ENCODE measurements around the gene AGAP6.
"Not testable (repeated sequence)": the region's sequence is repeated elsewhere in the genome, so short reads cannot be mapped to it uniquely, and the experiment has no call there.

DNA sequence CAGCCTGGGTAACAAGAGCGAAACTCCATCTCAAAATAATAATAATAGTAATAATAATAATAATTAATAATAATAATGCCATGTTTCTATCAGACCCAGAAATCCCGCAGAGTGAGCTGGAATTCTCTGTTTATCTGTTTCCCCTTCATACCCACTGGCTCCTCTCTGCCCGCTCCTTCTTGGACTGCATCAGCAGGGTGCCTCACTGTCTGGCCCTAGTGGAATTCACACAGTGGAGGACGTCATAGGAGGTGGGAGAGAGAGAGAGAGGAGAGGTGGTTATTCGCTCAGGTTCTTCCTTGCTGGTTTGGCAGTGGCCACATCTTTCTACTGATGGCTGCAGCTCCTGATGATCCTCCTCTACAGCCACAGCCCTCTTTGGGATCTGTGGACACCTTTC lies 28.7 kb downstream of the AGAP6 start:
- not testable (repeated sequence) for TF ChIP-seq POLR2AphosphoS5 (IDR thresholded peaks at IDR 0.05; ENCODE audit: low read depth); CREB1 (CRISPR knock-in tag; IDR thresholded peaks at IDR 0.05; ENCODE audit: low read depth); EZH2 (IDR thresholded peaks at IDR 0.05; ENCODE audit: low read depth, unreplicated experiment); EZH2phosphoT487 (IDR thresholded peaks at IDR 0.05; ENCODE audit: unreplicated experiment); NANOG (IDR thresholded peaks at IDR 0.05; ENCODE audit: borderline replicate concordance); STAT1 (IDR thresholded peaks at IDR 0.05; ENCODE audit: unreplicated experiment); ZNF114 (CRISPR knock-in tag; IDR thresholded peaks at IDR 0.05); JUNB (IDR thresholded peaks at IDR 0.05; ENCODE audit: unreplicated experiment)
- TF ChIP-seq, protein P1, sequence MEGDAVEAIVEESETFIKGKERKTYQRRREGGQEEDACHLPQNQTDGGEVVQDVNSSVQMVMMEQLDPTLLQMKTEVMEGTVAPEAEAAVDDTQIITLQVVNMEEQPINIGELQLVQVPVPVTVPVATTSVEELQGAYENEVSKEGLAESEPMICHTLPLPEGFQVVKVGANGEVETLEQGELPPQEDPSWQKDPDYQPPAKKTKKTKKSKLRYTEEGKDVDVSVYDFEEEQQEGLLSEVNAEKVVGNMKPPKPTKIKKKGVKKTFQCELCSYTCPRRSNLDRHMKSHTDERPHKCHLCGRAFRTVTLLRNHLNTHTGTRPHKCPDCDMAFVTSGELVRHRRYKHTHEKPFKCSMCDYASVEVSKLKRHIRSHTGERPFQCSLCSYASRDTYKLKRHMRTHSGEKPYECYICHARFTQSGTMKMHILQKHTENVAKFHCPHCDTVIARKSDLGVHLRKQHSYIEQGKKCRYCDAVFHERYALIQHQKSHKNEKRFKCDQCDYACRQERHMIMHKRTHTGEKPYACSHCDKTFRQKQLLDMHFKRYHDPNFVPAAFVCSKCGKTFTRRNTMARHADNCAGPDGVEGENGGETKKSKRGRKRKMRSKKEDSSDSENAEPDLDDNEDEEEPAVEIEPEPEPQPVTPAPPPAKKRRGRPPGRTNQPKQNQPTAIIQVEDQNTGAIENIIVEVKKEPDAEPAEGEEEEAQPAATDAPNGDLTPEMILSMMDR (conservative IDR thresholded peaks at IDR 0.05; ENCODE audit: low read depth in 2 of 2) = not testable (repeated sequence)
- TF ChIP-seq, protein P2, sequence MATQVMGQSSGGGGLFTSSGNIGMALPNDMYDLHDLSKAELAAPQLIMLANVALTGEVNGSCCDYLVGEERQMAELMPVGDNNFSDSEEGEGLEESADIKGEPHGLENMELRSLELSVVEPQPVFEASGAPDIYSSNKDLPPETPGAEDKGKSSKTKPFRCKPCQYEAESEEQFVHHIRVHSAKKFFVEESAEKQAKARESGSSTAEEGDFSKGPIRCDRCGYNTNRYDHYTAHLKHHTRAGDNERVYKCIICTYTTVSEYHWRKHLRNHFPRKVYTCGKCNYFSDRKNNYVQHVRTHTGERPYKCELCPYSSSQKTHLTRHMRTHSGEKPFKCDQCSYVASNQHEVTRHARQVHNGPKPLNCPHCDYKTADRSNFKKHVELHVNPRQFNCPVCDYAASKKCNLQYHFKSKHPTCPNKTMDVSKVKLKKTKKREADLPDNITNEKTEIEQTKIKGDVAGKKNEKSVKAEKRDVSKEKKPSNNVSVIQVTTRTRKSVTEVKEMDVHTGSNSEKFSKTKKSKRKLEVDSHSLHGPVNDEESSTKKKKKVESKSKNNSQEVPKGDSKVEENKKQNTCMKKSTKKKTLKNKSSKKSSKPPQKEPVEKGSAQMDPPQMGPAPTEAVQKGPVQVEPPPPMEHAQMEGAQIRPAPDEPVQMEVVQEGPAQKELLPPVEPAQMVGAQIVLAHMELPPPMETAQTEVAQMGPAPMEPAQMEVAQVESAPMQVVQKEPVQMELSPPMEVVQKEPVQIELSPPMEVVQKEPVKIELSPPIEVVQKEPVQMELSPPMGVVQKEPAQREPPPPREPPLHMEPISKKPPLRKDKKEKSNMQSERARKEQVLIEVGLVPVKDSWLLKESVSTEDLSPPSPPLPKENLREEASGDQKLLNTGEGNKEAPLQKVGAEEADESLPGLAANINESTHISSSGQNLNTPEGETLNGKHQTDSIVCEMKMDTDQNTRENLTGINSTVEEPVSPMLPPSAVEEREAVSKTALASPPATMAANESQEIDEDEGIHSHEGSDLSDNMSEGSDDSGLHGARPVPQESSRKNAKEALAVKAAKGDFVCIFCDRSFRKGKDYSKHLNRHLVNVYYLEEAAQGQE (IDR thresholded peaks at IDR 0.05; ENCODE audit: unreplicated experiment) = not testable (repeated sequence)
